A673 (cell line): Measurements from ENCODE around the gene WDFY4.

Experiments used
- CTCF ChIP-seq: fragments of 300-800, 200-600 bp; sonication (generic); conservative IDR thresholded peaks from 2 replicates; pipeline ENCODE4 v1.5.1; 2017; ENCODE audit warnings: low read depth, mild to moderate bottlenecking, antibody characterized with exemption, low read length, moderate library complexity, mixed read lengths
- EZH2 ChIP-seq: fragments of 200-600 bp; sonication (generic); IDR thresholded peaks from 2 replicates; pipeline ENCODE4 v1.6.1; 2017; ENCODE audit warnings: borderline replicate concordance, low read depth, mild to moderate bottlenecking, mixed read lengths, antibody characterized with exemption, low read length; ENCODE audit not compliant: poor library complexity, severe bottlenecking

GRCh38 chr10:48638158-48638557 is 46.5 kb upstream of the WDFY4 start:
- TF ChIP-seq CTCF (no peak), EZH2 (no peak)
